Transverse colon (tissue), 4 donors: ENCODE data around the gene THEM5. TPM values are rescaled to one million over a fixed set of nuclear protein-coding genes. Genes with fewer than 3 reads are reported as not detected.

Source experiments
- DNase-seq: peaks from one replicate; pipeline ENCODE4 v3.0.0-alpha.2; 2019
- H3K27ac ChIP-seq, 4 donors: fragments of 200-600 bp; sonication (generic); 2 replicates each; pipeline ENCODE4 v1.5.1; 2016 to 2018; ENCODE audit warnings: inconsistent platforms in 4 of 4
- H3K27me3 ChIP-seq: fragments of 200-600 bp; sonication (generic); 2 replicates; pipeline ENCODE4 v1.5.1; 2017; ENCODE audit warnings: inconsistent platforms
- H3K36me3 ChIP-seq, 4 donors: fragments of 200-600 bp; sonication (generic); 2 replicates each; pipeline ENCODE4 v1.5.1; 2017 to 2019; ENCODE audit warnings: inconsistent platforms in 4 of 4
- H3K4me1 ChIP-seq, 4 donors: fragments of 200-600 bp; sonication (generic); 2 replicates each; pipeline ENCODE4 v1.5.1; 2017 to 2020; ENCODE audit warnings: inconsistent platforms in 4 of 4
- H3K4me3 ChIP-seq, 4 donors: fragments of 200-600 bp; sonication (generic); 1 replicate in 1 of 4; 2 replicates in 3 of 4; pipeline versions ENCODE4 v1.5.1 to v1.6.1; 2017 to 2019; ENCODE audit warnings: inconsistent platforms in 4 of 4
- H3K9me3 ChIP-seq, 2 donors: fragments of 200-600 bp; sonication (generic); 2 replicates each; pipeline ENCODE4 v1.5.1; 2017 to 2019; ENCODE audit warnings: inconsistent platforms in 2 of 2
- CTCF ChIP-seq, 5 experiments: fragments of 200-600 bp in 3 of 5; fragments of 450-650 bp in 2 of 5; sonication (generic) in 3 of 5; IDR thresholded peaks; 1 replicate in 2 of 5; 2 replicates in 3 of 5; pipeline ENCODE4 v1.5.1; 2016 to 2017; ENCODE audit warnings: antibody characterized with exemption in 5 of 5, inconsistent platforms in 3 of 5, mild to moderate bottlenecking in 2 of 5, moderate library complexity in 1 of 5
- EP300 ChIP-seq: sonication (generic); formaldehyde crosslinking; IDR thresholded peaks from one replicate; pipeline ENCODE4 v1.6.1; 2017; ENCODE audit warnings: antibody characterized with exemption, low read depth
- POLR2A ChIP-seq: fragments of 450-650 bp; IDR thresholded peaks from one replicate; pipeline ENCODE4 v1.6.1; 2016; ENCODE audit warnings: antibody characterized with exemption, mild to moderate bottlenecking, moderate library complexity
- POLR2AphosphoS5 ChIP-seq, 3 donors: sonication (generic); formaldehyde crosslinking; IDR thresholded peaks; one replicate each; pipeline ENCODE4 v1.6.1; 2016; ENCODE audit warnings: antibody characterized with exemption in 3 of 3
- WGBS, 2 donors: methylation state at CpG; one replicate each; pipeline ENCODE4 v1.1.5; 2018; ENCODE audit warnings: low coverage in 1 of 2; 5-methylcytosine and 5-hydroxymethylcytosine counted together
- in situ Hi-C, 4 donors: fragments of 200-750 bp; cut with MboI; loops; one replicate each; pipeline versions ENCODE4 v1.15.0 to v1.15.1; 2017; ENCODE audit warnings: low sequenced_read_pairs in 3 of 4, low pct_ligation_motif_present in 1 of 4, low pct_unique_long_range_greater_than_20kb in 1 of 4
- intact Hi-C: fragments of 100-400 bp; cut with DNase I; formaldehyde crosslinking; loops from one replicate; pipeline ENCODE4 v1.15.1; 2023; ENCODE audit warnings: low total_unique reads
- total RNA-seq, 4 donors: library from RNA; depleted of rRNA; stranded (reverse); fragments of >200 nt; gene quantifications; one replicate each; pipeline ENCODE4 v1.1.0, GENCODE V29; 2016

THEM5 gene
- total RNA-seq, 4 donors from 2014 or later, result not detected

- H3K27me3 ChIP-seq, result peaks cover 41% of the 10 kb centered on the region
- 6% methylated on average over 32 of the region's 47 CpGs; no CpG with 5 or more reads in 1 of the 2 donors for WGBS, 2 donors
- DNase-seq, result peak; percentile 87
- H3K4me3 ChIP-seq, result peak within 1 kb of the TSS in 3 of 4 donors; percentile 29 to 54 (median 34)
- H3K9me3 ChIP-seq, result no peaks in the 10 kb centered on the region
- peak within 1 kb of the TSS; percentile 80 to 91 (median 89) for H3K27ac ChIP-seq
- TF ChIP-seq POLR2AphosphoS5 (IDR thresholded peaks at IDR 0.05) (peak; percentile 79 to 92 (median 91)), CTCF (IDR thresholded peaks at IDR 0.05) (peak in 3 of 5 experiments; percentile 9 to 44 (median 11)), EP300 (no peak), POLR2A (peak; percentile 94)
- in situ Hi-C loops (no loop called here), intact Hi-C loops (no loop called here)
- no peaks in the 10 kb centered on the region for H3K36me3 ChIP-seq
- H3K4me1 ChIP-seq, result peaks cover 3 to 42% (median 26%) of the 10 kb centered on the region in 4 donors
Measured at GRCh38 chr1:151839457-151840403, 13.8 kb downstream of the THEM5 start, which contains the start of gene C2CD4D. Gene C2CD4D, minus strand, starts transcription at chr1:151839820. Its CDS starts 831 bp downstream, at chr1:151838989.

GRCh38 chr1:151839082-151839412 lies 14.5 kb downstream of the THEM5 start:
- Histone ChIP-seq H3K9me3 (no peaks in the 10 kb centered on the region), H3K36me3 (no peaks in the 10 kb centered on the region), H3K4me3 (peak overlapping the region in 3 of 4 donors; percentile 14 to 54 (median 34)), H3K27ac (peak overlapping the region; percentile 80 to 91 (median 89)), H3K27me3 (peaks cover 40% of the 10 kb centered on the region), H3K4me1 (peaks cover 3 to 43% (median 26%) of the 10 kb centered on the region in 4 donors)
- DNase-seq, result no peak
- intact Hi-C loops, result no loop called here
- WGBS, 2 donors, result 59 to 60% methylated on average over 2 to 16 of the region's 16 CpGs
- TF ChIP-seq POLR2AphosphoS5 (IDR thresholded peaks at IDR 0.05) (no peak), EP300 (no peak), CTCF (IDR thresholded peaks at IDR 0.05) (no peak), POLR2A (no peak)
- in situ Hi-C loops, result no loop called here

- Histone ChIP-seq H3K4me1 (peaks cover 3 to 49% (median 26%) of the 10 kb centered on the region in 4 donors), H3K36me3 (no peaks in the 10 kb centered on the region), H3K4me3 (peak overlapping the region in 3 of 4 donors; percentile 14 to 54 (median 34)), H3K27ac (peak overlapping the region; percentile 80 to 91 (median 89)), H3K27me3 (peaks cover 40% of the 10 kb centered on the region), H3K9me3 (no peaks in the 10 kb centered on the region)
- WGBS, 2 donors, result 53% methylated on average over 70 of the region's 117 CpGs; no CpG with 5 or more reads in 1 of the 2 donors
- no peak for TF ChIP-seq EP300
- no peak for DNase-seq
- intact Hi-C loops, result no loop called here
- in situ Hi-C loops, result no loop called here
Measured at GRCh38 chr1:151838222-151839081, 15.1 kb downstream of the THEM5 start.

GRCh38 chr1:151837884-151838221 lies 15.7 kb downstream of the THEM5 start:
- Histone ChIP-seq H3K9me3 (no peaks in the 10 kb centered on the region), H3K27ac (peak overlapping the region in 3 of 4 donors; percentile 65 to 91 (median 65)), H3K4me1 (peaks cover 3 to 55% (median 30%) of the 10 kb centered on the region in 4 donors), H3K27me3 (peaks cover 40% of the 10 kb centered on the region), H3K36me3 (no peaks in the 10 kb centered on the region), H3K4me3 (peak overlapping the region in 3 of 4 donors; percentile 14 to 54 (median 34))
- in situ Hi-C loops (no loop called here), intact Hi-C loops (no loop called here)
- DNase-seq, result no peak
- TF ChIP-seq POLR2AphosphoS5 (IDR thresholded peaks at IDR 0.05), result no peak
- TF ChIP-seq POLR2A, result no peak
- TF ChIP-seq EP300, result no peak
- TF ChIP-seq CTCF (IDR thresholded peaks at IDR 0.05), result no peak
- 60% methylated on average over 25 of the region's 26 CpGs; no CpG with 5 or more reads in 1 of the 2 donors for WGBS, 2 donors
